ENCODE measurements around the gene GUCY1A1.

GUCY1A1 gene

DNA sequence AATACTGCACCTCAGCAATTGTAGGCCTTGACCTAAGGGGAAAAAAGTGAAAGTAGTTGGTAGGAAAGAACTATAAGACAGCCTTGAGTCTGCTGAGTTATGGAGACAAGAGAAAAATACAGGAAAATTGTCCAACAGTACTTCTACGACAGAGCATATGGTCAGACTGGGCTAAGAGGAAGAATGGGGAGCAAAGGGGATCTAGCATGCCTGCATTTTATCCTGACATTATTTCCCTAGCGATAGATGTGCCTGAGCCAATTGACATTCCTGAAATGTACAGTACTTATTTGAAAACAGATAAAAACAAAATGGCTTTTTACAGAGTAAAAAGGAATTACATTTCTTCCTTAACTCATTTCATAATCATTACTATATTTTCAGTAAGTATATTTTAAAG is 22.2 kb downstream of the GUCY1A1 start:
- FAIRE-seq (no peak), DNase-seq (ENCODE audit: insufficient read length, low spot score) (no peak)

DNA sequence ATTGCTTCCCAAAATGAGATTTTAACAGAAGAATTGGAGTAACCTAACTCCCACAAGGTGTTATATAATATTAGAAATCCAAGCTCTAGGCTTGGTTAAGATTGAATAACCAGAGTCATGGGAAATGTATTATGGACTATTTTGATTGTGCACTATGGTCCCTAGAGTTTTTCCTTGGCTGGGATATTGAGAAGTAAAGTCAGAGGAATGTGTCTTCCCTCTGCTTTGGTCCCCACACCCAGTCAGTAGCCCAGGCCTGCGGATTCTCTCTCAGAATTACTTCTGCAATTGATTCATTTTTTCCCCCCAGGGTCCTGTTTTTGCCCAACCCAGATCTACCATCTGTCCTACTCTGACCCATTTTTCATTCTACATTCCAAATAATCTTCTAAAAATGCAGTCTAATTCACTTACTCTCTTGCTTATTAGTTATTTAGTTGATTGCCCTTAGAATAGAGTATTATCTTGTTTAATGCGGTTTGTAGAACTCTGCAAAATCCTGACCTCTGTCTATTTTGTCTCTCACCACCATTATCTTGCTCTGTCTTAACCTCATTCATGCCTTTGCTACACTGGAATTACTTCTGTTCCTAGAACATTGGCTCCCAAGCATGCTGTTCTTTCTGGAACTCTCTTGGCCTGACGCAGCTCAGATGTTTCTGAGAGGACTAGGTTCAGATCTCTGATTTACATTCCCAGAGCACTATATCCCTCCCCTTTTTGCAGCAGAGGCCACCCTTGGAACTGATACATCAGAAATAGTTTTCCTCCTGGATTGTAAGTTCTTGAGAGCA is 23.6 kb downstream of the GUCY1A1 start:
- FAIRE-seq (no peak), DNase-seq (ENCODE audit: insufficient read length, low spot score) (no peak)

DNA sequence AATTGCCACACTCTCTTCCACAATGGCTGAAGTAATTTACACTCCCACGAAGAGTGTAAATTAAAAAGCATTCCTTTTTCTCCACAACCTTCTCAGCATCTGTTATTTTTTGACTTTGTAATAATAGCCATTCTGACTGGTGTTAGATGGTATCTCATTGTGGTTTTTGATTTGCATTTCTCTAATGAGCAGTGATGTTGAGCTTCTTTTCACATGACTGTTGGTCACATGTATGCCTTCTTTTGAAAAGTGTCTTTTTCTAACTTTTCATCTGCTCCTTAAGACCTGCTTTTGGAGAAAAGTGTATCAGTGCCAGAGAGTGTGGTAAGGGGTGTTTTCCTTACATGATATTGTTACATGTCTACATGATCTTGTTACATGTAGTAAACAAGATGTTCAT is 25.7 kb downstream of the GUCY1A1 start:
- DNase-seq (ENCODE audit: insufficient read length, low spot score): no peak

DNA sequence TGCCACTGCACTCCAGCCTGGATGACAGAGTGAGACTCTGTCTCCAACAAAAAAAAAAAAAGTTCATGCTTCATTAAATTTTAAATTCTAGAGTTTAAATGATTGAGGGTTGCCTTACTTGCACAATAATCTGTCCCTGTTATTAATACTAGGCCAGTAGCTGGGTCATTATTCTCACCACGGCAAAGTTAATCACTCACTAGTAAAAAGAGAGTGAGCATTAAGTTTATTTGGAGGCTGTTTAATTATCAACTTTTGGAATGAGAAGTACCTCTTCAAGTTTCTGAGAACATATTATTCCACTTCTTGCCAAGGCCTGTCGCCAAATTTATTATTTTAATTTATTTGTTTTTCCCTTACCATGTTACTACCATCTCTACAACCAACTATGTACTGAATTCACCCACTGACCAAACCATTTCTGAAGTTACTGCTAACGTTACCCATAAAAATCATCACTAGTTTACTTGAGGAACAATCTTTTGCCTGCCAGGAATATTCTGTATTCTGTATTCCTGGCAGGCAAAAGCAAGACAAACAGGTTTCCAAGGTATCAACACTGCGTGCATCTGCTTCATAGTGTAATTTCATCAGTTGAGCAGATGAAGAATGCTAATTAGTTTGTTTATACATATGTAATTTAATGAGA is 26.5 kb downstream of the GUCY1A1 start:
- FAIRE-seq (no peak), DNase-seq (ENCODE audit: insufficient read length, low spot score) (no peak)

More for the DNA sequence above, 25.7 kb downstream of the GUCY1A1 start:
- FAIRE-seq: no peak

DNA sequence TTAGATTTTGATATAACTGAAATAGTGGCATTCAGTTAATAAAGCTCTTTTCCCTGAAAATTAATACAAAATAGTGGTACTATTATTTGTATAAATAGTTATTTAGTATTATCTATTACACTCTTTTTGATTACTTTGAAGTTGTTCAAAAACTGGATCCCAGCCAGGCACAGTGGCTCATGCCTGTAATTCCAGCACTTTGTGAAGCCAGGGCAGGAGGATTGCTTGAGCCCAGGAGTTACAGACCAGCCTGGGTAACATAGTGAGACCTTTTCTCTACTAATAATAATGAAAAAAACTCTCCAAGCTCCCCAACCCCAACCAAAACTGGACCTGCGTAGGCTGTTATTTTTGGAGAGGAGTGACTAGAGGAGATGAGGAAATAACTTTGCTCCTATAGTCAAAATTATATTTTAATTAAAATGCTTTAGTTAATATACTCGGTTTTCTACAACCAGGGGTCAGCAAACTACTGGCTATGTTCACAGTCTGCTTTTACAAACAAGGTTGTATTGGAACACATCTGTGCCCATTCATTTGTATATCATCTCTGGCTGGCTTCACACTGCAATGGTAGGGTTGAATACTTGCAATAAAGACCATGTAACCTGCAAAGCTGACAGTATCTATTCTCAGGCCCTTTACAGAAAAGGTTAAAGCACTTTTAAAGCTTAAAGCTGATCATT is 27.6 kb downstream of the GUCY1A1 start:
- no peak for FAIRE-seq
- DNase-seq (ENCODE audit: insufficient read length, low spot score): no peak

DNA sequence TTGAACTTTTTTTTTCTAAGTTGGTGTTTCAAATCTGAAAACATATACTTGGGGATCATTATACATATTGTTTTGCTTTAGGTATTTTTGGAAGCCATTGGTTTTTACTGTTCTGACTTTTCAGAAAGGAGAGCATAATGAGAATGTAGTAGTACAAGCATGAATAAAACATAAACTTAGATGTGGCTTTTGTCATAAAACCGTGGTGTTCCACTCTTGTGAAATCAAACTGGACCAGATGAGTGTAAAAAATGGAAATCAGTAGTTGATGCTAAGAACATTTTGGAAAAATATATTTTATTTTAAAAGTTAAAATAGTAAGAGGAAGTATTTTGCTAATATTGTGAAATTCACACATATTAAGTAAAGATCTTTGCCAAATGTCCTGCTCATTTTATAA is 29.6 kb downstream of the GUCY1A1 start:
- no peak for DNase-seq (ENCODE audit: insufficient read length, low spot score)
- no peak for FAIRE-seq

DNA sequence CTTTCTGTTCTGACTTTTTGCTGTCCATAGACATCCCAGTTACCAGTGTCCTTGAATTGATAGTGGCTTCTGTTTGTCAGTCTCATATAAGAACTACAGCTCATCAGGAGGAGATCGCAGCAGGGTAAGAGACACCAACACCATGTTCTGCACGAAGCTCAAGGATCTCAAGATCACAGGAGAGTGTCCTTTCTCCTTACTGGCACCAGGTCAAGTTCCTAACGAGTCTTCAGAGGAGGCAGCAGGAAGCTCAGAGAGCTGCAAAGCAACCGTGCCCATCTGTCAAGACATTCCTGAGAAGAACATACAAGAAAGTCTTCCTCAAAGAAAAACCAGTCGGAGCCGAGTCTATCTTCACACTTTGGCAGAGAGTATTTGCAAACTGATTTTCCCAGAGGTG is 30.1 kb downstream of the GUCY1A1 start:
- DNase-seq (ENCODE audit: insufficient read length, low spot score): no peak
- FAIRE-seq: no peak

DNA sequence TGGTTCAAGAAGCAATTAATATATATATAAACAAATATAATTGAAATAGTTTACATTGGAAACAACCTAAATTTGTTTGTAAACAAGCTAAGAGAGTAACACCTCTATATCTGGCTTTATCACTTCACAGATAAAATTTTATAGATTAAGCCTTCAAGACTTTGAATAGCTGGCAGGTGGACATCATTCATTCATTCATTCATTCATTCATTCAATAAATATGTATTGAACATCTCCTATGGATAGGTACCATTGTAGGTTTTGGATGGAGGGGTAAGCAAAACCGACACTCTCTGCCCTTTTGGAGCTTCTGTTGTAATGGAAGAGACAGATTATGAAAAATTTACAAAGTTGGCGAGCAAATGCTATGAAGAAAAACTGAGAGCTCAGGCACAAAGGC is 35.2 kb downstream of the GUCY1A1 start:
- no peak for FAIRE-seq
- DNase-seq (ENCODE audit: insufficient read length, low spot score): no peak

DNA sequence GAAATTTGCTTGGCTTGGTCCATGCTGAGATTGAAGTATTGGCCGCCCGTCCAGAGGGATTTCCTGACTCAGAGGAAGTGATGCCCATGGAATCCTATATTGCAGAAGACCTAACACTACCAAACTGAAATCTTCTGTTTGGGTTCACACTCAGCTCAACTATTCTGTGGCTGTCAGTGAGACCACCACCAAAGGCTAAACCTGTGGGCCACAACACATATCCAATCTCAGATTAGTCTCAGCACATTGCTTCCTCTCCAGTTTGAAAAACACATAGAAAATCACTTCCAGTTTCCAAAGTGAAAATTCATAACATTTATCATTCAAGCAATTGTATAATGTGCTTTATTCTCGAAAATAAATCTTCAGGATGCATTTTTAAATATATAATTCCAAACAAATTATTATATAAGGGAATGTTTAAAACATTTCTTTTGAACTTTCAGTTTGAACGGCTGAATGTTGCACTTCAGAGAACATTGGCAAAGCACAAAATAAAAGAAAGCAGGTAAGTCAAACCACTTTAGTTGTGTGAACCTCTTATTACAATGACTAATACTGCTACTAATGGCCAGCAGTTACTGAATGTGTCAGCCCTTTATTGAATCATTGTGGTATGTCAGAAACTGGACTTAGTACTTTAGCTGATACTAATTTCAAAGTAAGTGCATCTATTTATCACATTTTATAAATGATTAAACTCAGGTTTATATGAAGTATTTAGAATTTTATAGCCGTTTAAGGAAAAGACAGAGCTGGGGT is 37.0 kb downstream of the GUCY1A1 start:
- FAIRE-seq (no peak), DNase-seq (ENCODE audit: insufficient read length, low spot score) (no peak)

DNA sequence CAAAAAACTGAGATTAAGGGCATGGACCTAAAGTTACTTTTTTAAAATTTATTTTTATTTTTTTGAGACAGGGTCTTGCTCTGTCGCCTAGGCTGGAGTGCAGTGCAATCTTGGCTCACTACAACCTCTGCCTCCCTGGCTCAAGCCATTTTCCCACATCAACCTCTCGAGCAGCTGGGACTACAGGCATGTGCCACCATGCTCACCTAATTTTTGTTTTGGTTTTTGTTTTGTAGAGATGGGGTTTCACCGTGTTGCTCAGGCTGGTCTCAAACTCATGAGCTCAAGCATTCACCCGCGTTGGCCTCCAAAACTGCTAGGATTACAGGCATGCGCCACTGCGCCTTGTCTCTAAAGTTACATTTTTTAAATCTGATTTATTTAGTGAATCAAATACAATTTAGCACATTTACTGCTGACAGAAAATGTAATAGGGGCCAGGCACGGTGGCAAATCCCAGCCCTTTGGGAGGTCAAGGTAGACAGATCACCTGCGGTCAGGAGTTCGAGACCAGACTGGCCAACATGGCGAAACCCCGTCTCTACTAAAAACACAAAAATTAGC is 38.3 kb downstream of the GUCY1A1 start:
- DNase-seq (ENCODE audit: insufficient read length, low spot score) (no peak), FAIRE-seq (no peak)

DNA sequence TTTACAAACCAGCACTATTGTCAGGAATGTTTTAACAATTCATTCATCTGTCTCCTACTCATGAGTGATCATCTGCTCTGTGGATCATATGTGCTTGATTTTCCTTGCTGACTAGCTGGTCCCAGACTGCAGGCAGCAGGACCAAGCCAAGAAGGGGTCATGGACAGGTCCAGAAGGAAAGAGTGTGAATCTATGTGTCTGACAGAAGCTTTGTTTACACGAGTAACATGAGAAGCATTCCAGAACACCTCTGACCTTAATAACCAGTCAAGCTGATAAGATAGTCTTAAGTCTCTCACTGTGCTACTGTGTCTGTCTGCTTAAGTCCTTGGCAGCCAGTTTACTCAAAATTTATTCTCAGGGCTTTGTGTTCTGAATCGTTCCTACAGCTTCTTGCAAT is 39.0 kb downstream of the GUCY1A1 start:
- FAIRE-seq: peak; percentile 38

DNA sequence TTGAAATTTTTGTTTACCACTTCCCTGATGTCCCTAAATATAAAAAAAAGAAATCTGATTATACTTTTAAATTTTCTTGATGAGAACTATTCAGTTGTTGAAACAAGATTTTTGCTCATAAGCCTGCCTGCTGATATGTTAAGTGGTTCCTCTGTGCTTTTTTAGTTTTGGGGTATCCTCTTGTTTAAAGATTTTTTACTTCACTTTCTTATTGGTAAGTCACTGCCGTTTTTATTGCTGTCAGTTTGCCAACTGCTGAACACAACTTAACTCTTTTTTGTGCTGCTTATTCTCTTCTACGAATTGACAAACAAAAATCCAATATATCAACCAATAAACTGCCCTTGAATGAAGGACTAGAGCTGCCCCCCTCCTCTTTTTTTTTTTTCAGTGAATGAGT is 39.5 kb downstream of the GUCY1A1 start:
- DNase-seq (ENCODE audit: insufficient read length, low spot score) (no peak), FAIRE-seq (no peak)

More for the DNA sequence above, 39.0 kb downstream of the GUCY1A1 start:
- no peak for DNase-seq (ENCODE audit: insufficient read length, low spot score)

DNA sequence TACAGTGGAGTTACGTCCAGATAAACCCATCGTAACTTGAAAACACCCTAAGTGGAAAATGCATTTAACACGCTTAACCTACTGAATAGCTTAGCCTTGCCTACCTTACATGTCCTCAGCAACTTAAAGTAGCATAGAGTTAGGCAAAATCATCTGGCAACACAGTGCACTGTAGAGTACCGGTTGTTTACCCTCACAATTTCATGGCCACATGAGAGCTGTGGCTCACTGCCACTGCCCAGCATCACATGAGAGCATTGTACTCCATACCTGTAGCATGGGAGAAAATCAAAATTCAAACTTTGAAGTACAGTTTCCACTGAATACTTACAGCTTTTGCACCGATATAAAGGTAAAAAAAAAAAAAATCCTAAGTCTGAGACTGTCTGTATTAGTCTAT is 40.6 kb downstream of the GUCY1A1 start:
- DNase-seq (ENCODE audit: insufficient read length, low spot score): no peak
- FAIRE-seq: no peak

DNA sequence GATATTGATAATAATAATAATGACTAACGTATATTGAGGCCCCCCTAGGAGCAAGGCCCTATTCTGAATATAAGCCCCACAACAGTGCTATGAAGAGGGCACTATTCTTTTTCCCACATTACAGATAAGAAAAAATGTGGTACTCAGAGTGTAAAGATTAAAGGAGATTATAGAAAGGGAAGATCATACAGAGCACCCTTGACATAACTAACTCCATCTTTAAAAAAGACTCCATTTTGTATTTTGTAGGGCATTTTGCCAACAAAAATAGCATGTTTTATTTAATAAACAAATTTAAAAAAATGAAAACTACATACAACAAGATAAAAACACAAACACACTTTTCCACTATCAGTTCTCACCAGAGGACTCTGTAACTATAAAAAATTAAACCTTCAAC is 42.1 kb downstream of the GUCY1A1 start:
- FAIRE-seq: no peak
- DNase-seq (ENCODE audit: insufficient read length, low spot score): no peak

DNA sequence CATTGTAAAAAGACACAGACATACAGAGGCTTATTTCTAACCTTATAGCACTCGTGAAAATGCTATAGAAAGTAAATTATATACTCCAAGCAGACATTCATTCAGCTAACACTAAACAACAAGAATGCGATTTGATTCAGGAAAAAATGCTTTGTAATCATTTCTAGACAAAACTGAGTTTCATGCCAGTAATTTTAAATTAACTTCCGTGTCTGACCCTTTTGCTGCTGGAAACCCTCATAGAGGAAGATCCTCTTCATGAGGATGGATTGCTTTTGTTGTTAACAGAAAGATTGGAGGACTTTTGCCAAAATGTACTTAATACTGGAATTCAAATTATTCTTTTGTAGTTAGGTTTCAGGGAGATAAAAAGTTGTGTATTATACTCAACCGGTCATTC is 43.3 kb downstream of the GUCY1A1 start:
- DNase-seq (ENCODE audit: insufficient read length, low spot score) (no peak), FAIRE-seq (no peak)

DNA sequence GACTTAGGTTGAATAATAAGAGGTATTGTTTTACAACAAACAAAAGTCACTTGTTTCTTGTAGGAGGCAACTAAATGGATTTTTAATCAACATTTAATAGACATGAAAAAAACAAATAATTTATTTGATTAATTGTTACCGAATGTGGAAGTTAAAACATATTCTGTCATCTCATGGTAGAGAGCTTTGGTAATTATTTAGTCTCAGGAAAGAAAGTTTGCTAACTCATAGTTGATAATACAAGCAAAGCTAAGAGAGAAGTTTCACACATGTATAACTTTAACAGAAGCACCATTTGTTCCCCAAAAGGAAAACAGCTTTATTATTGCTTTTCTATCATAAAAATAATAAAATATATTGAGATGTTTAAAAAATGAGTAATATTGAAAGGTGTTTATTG is 44.9 kb downstream of the GUCY1A1 start:
- FAIRE-seq (no peak), DNase-seq (ENCODE audit: insufficient read length, low spot score) (no peak)

DNA sequence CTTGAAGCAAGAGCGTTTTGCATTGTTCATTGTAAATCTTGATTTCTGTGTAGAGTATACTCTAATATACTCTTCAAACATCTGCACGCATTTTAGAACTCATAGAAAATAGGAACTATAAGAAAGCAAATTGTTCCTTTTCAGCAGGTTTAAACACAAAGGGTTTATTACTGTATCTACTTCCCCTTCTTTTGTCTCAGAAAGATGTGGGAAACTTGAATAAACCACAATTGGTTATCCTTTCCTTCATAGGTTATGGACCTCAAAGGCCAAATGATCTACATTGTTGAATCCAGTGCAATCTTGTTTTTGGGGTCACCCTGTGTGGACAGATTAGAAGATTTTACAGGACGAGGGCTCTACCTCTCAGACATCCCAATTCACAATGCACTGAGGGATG is 46.2 kb downstream of the GUCY1A1 start:
- FAIRE-seq (no peak), DNase-seq (ENCODE audit: insufficient read length, low spot score) (no peak)

DNA sequence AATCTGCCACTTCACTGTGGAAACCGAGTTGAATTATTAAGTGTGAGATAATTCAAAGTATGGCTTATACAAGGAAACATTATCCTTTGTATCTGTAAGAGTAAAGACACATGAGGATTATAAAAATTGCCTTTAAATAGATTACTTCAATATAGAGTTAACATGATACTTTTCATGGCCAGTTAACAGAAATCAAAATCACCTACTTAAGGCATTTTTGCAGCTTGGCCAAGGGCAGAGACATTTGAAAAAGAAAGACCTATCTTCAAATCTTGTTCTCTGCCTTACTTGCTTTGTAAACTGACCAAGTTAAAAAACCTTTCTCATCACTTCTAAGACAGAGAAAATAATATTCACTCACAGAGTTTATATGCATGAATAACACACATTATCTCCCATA is 47.3 kb downstream of the GUCY1A1 start:
- FAIRE-seq: no peak
- DNase-seq (ENCODE audit: insufficient read length, low spot score): no peak

DNA sequence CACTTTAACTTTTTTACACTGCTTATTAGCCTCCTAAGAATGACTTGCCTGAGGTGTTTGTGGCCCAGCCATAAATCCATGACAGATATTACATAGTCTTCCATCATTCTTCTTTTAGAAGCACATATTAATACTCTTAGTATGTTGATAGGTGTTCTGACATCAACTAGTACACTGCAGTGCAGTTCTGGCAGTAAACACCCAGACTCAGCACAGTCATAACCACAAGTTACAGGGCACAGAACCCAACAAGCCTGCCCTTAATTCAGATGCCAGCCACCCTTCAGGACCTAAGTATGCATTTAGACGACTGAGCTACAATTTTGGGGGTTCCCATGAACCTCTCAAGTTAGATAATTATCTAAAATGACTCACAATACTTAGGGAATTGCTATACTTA is 55.7 kb downstream of the GUCY1A1 start:
- no peak for FAIRE-seq
- no peak for DNase-seq (ENCODE audit: insufficient read length, low spot score)

DNA sequence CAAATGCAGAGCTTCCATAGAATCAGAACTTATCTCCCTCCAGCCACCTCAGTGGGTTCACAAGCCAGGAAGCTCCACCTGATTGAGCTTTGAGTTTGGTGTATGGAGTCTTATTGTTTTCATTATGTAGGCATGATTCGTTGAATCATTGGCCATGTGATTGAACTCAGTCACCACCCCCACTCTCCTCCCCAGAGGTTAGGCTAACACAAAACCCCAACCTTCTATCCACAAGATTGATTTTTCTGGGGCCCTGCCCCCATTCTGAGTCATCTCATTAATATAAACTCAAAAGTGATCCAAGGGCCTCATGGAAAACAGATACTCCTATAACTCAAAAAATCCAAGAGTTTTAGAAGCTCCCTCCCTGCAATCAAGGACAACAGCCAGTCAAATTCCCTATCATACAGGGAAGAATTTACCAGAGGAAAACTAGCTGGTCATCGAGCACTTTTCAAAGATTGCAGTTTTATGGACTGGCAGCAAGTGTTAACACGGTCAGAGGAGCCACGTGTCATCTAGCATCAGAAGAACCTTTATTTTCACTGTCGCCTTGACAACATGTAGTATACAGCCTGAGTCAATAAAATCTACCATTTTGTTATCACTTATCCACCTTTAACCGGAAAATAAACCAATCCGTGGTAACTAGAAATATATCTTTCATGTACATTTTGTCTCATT is 56.3 kb downstream of the GUCY1A1 start:
- DNase-seq (ENCODE audit: insufficient read length, low spot score) (no peak), FAIRE-seq (no peak)

Data from HTR-8/SVneo (cell line).